T1000 (cell line): ENCODE results near the gene ELOVL3.
"Not testable (repeated sequence)": the region's sequence is repeated elsewhere in the genome, so short reads cannot be mapped to it uniquely, and the experiment has no call there.

ENCODE experiments used
- DNase-seq: peaks from one replicate; lab custom pipeline; 2025; ENCODE audit warnings: mixed read lengths; lab: John Stamatoyannopoulos, UW

The ELOVL3 gene, protein sequence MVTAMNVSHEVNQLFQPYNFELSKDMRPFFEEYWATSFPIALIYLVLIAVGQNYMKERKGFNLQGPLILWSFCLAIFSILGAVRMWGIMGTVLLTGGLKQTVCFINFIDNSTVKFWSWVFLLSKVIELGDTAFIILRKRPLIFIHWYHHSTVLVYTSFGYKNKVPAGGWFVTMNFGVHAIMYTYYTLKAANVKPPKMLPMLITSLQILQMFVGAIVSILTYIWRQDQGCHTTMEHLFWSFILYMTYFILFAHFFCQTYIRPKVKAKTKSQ

DNA sequence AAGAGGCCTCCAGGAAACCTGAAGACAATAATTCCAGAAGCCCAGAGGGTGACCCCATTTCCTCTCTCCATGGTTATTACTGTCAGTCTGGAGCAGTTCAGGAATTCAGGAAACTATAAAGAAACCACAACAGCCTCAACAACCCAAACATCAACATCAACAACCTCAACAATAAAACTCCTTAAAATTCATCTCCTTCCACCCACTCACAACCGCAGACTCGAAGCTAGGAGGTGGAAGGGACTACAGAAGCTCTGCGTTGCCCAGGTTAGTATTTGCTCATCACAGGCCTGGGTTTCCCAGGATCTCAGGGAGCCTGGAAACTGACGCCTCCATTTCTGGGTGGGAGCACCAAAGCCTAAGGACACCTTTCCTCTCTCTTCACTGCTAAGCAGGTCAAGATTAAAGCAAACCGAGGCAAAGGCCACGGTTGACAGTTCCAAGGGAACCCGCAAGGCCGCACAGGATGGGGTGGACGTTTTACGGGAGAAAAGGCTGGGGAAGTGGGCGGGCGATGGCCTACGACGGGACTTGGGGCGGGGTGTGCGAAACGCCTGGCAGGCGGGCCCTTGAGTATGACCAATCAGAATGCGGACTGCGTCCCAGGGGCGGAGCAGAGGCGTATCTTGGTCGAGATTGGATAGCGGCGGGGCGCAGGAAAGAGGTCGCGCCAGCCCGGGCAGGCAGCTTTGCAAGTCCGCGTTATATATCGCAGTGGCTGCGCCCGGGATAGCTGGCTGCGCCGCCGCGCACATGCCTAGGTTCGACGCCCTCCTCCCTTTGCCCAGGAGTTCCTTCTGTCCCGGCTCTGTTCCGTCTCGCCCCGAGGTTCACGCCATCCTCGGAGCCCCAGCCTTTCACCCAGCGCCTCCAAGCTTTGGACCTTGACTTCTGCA, at the start of gene ELOVL3:
TSS of gene ELOVL3 (plus strand) at position 654 of the 896 bp plus-strand sequence. CDS start 250 bp downstream, outside the sequence.
- DNase-seq, result peak; percentile 81

DNA sequence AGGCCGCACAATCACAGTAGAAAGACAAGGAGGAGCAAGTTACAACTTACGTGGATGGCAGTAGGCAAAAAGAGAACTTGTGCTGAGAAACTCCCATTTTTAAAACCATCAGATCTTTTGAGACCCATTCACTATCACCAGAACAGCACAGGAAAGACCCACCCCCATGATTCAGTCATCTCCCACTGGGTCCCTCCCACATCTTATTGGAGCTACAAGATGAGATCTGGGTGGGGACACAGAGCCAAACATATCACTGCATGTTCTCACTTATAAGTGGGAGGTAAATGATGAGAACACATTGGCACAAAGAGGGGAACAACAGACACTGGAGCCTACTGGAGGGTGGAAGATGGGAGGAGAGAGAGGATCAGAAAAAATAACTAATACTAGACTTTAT, 41.5 kb upstream of the ELOVL3 start:
- DNase-seq, result no peak

DNA sequence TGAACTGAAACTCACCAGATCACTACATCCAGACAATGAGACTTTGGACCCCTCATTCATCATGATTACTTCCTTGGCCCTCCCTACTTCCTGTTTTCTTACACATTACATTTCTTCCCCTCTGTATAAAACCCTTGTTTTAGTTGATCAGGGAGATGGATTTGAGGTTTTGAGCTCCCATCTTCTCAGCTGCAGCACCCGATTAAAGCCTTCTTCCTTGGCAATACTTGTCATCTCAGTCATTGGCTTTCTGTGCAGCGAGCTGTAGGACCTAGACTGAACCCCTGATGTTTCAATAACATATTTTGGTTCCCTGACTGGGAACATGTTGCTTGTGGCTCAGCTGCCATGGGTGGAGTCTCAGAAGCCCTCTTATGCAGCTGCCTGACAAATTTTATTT, 40.8 kb upstream of the ELOVL3 start:
- no peak for DNase-seq

DNA sequence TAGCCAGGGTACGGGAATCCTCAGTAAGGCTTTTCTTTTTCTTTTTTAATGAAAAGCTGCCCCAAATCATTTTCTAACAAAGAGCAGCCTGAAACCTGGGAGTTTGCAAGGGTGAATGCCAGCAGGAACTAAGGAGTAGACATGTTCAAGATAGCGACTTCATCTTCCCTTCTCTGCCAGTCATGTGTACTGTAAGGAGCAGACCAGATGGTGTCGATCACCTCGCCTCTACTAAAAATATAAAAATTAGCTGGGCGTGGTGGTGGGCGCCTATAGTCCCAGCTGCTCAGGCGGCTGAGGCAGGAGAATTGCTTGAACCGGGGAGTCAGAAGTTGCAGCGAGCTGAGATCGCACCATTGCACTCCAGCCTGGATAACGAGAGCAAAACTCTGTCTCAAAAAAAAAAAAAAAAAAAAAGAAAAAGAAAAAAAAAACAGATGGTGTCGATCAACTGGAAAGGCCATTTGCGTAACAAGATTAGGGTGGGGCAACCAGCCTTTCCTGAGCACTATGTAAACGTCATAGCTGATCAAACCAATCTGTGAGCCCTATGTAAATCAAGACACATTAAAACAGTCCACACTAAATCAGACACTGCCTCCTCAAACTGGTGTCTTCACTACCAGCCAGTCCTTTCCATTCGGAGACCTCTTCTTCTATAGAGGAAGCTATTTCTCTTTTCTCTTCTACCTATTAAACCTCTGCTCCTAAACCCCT, 40.1 kb upstream of the ELOVL3 start:
- DNase-seq, result no peak

DNA sequence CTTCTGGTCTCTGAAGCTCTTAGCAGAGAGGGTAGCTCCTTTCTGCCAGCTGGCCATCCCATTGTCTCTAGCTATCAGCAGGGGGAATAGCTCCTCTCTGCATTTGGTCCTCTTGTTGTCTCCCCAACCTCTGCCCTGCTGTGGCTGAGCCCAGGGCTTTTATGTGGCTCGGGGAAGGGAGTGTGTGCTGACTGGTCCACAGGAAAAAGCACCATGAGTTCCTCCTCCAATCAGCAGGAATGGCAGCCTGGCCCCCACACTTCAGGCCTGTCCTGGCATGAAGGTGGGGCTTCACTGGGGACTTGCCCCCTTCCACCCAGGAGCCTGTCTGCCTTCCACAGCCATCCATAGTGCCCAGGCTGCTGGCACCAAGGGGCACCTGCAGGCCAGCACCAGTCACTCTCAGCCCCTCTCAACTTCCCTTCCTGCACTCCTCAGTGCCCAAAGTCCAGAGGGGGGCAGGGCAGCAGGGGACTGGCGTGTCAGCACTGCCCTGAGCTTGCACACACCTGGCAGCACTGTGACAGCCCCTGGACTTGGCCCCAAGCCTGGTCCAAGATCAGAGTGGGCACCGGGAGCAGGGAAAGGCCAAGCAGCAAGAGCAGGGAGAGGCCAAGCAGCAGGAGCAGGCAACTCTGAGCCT, 37.7 kb upstream of the ELOVL3 start:
- DNase-seq, result no peak

DNA sequence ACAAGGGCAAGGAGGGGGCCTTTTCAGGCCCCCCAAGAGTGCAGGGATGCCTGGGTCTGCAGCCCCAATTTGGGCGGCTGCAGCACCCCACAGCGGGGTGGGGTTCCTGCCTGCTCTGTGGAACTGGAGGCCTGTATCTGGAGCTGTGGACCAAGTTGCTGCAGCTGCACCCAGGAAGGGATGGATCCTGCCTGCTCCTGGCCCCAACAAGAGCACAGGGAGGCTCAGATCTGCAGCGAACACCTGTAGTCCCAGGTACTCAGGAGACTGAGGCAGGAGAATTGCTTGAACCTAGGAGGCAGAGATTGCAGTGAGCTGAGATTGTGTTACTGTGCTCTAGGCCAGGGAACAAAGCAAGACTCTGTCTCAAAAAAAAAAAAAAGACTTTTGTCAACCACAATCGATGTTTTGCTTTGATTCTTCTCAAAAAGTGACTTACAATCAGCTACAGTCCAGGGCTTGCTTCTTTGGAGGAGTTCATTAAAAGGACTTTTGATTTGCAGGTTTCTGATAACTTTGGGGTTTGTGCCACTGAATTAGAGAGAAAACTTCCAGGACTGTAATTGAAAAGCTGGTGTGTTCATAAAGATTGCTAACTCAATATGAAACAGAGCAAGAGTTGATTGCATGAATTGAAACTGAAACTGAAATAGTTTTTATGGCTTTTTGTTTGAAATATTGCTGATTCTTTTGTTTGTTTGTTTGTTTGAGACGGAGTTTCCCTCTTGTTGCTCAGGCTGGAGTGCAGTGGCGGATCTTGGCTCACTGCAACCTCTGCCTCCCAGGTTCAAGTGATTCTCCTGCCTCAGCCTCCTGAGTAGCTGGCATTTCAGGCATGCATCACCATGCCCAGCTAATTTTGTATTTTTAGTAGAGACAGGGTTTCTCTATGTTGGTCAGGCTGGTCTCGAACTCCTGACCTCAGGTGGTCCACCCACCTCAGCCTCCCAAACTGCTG, 36.9 kb upstream of the ELOVL3 start:
- not testable (repeated sequence) for DNase-seq

DNA sequence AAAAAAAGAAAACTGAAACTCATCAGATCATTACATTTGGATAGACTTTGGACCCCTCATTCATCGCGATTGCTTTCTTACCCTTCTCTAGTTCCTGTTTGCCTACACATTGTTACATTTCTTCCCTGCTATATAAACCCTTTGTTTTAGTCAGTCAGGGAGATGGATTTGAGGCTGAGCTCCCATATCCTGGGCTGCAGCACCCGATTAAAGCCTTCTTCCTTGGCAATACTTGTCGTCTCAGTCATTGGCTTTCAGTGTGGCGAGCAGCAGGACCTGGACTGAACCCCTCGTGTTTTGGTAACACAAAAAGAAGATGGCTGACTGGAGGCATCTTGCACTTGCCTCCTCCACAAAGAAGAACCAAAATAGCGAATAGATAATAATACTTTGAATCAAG, 34.1 kb upstream of the ELOVL3 start:
- DNase-seq, result no peak

DNA sequence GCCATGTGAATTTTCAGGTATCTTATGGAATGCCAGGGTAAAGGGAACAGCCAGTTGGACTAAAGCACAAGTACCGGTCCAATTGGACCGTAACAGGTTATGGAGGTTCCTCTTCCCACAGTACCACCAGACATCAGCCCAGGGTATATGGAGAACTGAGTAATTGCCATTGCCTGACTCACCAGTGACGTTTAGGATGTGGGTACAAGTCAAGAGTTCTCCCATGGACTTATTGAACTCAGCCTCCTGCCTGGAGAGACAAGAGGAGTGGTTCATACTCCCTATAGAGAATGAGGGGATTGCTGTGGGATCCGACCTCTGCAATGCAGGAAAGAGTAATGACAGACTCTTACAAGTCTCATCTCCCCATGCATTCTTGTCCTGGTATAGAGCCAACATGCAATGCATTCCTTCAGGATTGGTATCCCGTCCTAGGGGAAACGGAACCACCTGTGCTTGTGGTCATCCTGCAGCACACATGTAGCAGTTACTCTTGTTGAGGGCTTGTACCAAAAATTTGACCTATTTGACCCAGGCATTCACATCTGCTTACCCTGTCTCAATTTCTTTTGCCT, 30.7 kb upstream of the ELOVL3 start:
- DNase-seq, result no peak

DNA sequence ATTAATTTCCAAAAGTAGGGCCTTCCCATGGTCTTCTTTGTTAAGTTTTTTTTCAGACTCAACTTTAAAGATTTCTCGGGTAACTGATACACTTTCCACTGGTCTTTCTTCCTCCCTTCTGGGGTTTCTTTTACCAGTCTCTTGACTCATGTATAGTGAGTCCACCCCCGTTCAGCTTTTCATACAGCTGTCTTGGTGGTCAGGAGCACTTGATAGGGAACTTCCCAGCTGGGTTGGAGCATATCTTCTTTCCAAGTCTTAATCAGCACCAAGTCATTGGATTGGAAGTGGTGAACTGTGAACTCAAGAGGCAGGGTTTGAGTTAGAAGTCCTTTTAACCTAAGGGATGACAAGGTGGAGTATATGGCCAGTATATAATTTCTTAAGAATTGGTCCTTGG, 29.2 kb upstream of the ELOVL3 start:
- no peak for DNase-seq

DNA sequence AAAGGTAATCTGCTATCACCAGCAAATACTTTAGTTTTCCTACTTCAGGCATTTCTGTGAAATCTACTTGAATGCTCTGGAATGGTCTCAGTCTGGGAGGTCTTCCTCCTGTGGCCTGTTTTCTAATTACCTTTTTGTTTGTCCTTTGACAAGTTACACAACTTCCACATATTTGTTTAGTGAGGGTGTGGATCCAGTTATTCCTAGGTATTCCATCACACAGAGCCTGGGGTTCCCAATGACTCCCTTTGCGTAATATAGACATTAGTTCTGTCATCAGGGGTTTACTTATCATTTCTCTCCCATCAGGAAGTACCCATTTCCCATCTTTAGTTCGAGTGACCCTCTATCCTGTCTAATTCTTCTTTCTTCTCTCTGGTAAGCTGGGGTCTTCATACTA, 28.1 kb upstream of the ELOVL3 start:
- DNase-seq, result no peak

DNA sequence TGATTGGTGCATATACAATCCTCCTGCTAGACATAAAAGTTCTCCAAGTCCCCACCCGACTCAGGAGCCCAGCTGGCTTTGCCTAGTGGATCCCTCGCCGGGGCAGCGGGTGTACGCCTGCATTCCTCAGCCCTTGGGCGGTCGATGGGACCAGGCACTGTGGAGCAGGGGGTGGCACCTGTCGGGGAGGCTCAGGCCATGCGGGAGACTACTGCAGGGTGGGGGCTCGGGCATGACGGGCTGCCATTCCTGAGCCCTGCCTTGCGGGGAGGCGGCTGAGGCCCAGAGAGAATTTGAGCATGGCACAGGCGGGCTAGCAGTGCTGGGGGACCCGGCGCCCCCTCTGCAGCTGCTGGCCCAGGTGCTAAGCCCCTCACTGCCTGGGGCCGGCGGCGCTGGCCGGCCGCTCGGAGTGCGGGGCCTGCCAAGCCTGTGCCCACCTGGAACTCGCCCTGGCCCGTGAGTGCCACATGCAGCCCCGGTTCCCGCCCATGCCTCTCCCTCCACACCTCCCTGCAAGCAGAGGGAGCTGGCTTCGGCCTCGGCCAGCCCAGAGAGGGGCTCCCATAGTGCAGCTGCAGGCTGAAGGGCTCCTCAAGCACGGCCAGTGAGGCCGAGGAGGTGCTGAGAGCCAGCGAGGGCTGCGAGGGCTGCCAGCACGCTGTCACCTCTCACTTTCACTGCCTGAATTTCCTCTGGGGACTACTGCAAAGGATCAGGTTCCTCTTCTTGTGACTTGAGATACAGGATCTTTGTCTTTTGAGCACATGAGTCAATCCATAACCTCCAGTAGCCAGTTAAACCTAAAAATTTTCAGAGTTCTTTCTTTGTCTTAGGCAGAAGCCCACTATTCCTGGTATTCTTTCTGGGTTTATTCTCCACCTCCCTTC, 25.1 kb upstream of the ELOVL3 start:
- DNase-seq, result no peak

DNA sequence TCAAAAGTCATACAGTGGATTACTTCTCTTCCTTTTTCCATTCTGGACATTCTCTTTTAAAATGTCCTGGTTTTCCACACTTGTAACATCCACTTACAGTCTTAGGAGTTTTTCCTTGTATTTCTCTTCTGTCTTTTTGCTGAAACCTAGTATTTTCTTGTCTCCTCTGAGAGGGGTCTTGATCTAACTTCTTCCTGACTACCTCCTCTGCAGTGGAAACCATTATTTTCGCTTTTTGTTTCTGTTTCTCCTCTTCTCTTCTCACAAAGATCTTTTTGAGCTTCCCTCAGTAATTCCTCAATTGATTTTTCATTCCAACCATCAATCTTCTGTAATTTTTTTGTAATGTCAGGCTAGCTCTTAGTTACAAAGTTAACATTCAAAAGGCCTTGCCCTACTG, 23.7 kb upstream of the ELOVL3 start:
- no peak for DNase-seq

DNA sequence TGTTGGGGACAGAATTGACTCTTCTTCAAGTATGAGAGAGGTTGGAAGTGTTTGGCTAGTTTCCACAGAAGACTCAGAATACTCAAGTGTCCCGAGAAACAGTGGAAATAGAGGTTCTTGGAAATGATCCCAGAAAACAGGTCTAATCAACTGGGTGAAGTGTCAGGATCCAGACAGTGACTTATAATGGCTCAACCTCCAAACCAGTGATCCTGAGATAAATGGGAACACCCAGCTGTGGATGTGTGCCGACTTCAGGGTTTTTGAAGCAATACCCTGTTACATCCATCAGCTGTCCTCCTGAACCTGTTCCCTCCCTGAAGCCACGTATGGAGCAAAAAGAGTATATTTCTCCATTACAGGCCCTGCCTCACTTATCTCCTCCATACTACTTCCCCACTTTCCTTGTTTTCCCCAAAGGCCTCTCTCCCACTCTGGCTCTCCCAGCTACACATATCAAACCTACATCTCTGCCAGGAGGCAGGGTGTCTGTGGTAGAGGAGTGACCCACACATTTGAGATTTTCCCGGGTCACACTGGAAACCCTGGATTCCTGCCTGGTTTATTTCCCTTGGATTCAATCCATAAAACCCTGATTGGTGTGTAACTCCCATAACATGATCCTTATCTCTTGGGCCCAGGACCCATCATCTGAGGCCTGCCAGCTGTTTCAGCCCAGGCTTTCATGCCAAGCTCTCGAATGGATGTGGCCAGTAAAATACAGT, 17.6 kb upstream of the ELOVL3 start:
- no peak for DNase-seq

DNA sequence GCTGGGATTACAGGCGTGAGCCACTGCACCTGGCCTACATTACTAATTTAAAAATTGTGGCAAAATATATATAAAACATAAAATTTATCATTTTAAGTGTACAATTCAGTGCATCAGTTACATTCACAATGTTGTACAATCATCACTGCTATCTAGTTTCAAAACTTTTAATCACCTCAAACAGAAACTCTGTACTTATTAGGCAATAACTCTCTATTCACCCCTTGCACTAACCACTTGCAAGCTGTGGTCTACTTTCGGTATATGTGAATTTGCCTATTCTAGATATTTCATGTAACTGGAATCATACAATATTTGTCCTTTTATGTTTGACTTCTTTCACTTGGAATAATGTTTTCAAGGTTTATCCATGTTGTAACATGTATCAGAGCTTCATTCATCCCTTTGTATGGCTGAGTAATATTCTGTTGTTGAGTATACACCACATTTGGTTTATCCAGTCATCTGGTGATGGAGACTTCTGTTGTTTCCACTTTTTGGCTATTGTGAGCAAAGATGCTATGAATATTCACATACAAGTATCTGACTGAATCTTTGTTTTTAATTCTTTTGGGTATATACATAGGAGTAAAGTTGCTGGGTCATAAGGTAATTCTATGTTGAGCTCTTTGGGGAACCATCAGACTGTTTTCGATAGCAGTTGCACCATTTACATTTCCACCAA, 14.3 kb upstream of the ELOVL3 start:
- DNase-seq, result no peak

DNA sequence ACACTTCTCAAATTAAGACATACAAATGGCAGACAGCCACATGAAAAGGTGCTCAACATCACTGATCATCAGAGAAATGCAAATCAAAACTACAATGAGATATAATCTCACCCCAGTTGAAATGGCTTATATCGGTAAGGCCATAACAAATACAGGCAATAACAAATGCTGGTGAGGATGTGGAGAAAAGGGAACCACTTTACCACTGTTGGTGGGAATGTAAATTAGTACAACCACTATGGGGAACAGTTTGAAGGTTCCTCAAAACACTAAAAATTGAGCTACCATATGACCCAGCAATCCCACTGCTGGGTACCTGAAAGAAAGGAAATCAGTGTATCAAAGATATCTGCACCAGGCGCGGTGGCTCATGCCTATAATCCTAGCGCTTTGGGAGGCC, 12.5 kb upstream of the ELOVL3 start:
- not testable (repeated sequence) for DNase-seq

DNA sequence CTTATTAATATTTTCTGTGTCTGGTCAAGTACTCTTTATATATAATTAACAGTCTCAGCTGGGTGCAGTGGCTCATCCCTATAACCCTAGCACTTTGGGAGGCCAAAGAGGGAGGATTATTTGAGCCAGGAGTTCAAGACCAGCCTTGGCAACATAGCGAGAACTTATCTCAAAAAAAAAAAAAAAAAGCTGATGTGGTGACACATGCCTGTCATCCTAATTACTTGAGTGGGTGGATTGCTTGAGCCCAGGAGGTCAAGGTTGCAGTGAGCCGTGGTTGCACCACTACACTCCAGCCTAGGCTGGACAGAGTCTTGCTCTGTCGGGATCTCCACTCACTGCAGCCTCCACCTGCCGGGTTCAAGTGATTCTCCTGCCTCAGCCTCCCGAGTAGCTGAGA, 6.7 kb upstream of the ELOVL3 start:
- DNase-seq, result no peak

DNA sequence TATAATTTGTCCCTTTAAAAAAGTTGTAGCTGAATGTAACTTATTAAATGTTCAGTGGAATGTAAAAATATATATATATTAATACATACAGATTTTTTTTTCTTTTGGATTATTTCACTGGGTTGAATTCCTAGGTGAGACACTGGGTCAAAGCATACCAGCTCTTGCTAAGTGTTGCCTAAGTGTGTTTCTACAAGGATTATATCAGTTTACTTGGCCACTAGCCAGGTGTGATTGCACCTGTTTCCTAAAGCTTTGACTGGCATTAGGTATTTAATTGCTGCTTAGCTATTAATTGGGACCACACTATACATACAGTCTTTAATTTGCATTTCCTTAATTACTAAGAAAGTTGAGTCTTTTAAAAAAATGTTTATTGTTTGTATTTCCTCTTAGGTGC, 5.5 kb upstream of the ELOVL3 start:
- DNase-seq, result no peak

DNA sequence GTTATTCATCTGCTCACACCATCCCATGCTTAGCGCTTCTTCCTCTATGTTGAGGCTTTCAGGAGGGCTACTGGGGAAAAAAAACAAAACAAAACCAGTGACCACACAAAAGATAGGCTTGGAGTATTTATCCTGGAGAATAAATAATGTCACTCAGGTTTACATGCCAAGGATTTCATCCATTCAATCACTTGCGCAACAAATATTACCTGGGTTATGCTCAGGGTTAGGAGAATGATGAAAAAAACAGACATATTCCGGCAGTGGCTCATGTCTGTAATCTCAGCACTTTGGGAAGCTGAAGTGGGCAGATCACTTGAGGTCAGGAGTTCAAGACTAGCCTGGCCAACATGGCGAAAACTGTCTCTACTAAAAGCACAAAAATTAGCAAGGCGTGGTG, 3.3 kb upstream of the ELOVL3 start:
- no peak for DNase-seq

DNA sequence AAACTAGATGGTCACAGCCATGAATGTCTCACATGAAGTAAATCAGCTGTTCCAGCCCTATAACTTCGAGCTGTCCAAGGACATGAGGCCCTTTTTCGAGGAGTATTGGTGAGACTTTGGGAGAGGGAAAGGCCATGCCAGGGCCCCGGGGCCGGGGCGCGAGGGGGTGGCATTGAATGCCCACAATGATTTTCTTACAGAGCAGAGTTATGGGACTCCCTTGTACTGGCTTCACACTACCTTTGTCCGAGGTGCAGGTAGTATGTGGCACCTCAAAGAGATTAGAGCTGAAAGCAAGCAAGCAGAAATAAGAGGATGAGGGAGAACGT, 407 bp downstream of the ELOVL3 start:
- DNase-seq, result no peak
